HEK293 (cell line): ENCODE data around the gene C3orf20.
A peak's percentile ranks its signal among the peaks of the same experiment; 100 is the strongest.

Experiments used
- CTCF ChIA-PET: fragments of 350-600 bp; formaldehyde crosslinking; extraction: SDS; loops from one replicate; lab custom pipeline; 2021; ENCODE audit warnings: antibody characterized with exemption; lab: Yijun Ruan, JAX
- POLR2A ChIA-PET: fragments of 300-600 bp; formaldehyde crosslinking; extraction: SDS; loops from one replicate; lab custom pipeline; 2020; ENCODE audit warnings: antibody characterized with exemption, inconsistent platforms; lab: Yijun Ruan, JAX
- H3K27ac ChIP-seq: fragments of 200-500 bp; sonication (Bioruptor generic); 2 replicates; pipeline ENCODE4 v1.5.1; 2014; ENCODE audit warnings: low read depth, low read length, control low read depth, inconsistent platforms; ENCODE audit errors: extremely low read depth
- H3K36me3 ChIP-seq, 2 experiments: fragments of 200-500 bp in 1 of 2; sonication (Bioruptor generic) in 1 of 2; 1 replicate in 1 of 2; 2 replicates in 1 of 2; pipeline ENCODE4 v1.5.1; 2014 to 2017; ENCODE audit warnings: inconsistent platforms in 2 of 2, low read length in 2 of 2; ENCODE audit not compliant: control insufficient read depth in 2 of 2, insufficient read depth in 1 of 2
- H3K4me1 ChIP-seq: fragments of 200-500 bp; sonication (Bioruptor generic); 2 replicates; pipeline ENCODE4 v1.5.1; 2014; ENCODE audit warnings: mild to moderate bottlenecking, low read length, inconsistent platforms; ENCODE audit not compliant: control insufficient read depth, insufficient read depth
- H3K4me3 ChIP-seq: 2 replicates; pipeline ENCODE4 v1.5.1; 2011; ENCODE audit warnings: low read depth, mild to moderate bottlenecking, control low read depth, low read length, moderate library complexity
- H3K9me3 ChIP-seq: fragments of 200-500 bp; sonication (Bioruptor generic); 2 replicates; pipeline ENCODE4 v1.5.1; 2014; ENCODE audit warnings: low read depth, low read length, inconsistent platforms; ENCODE audit not compliant: control insufficient read depth, insufficient read depth
- EGR2 ChIP-seq: fragments of 450-650 bp; formaldehyde crosslinking; IDR thresholded peaks from 2 replicates; pipeline ENCODE4 v1.5.1; 2016; ENCODE audit warnings: low read depth, missing biosample characterization, missing genetic modification characterization
- OVOL3 ChIP-seq: fragments of 450-650 bp; formaldehyde crosslinking; IDR thresholded peaks from 2 replicates; pipeline ENCODE4 v1.5.1; 2016; ENCODE audit warnings: missing biosample characterization, missing genetic modification characterization
- TRIM28 ChIP-seq: IDR thresholded peaks from 2 replicates; pipeline ENCODE4 v1.6.1; 2011; ENCODE audit warnings: low read length, control low read depth, borderline replicate concordance
- YY2 ChIP-seq: fragments of 450-650 bp; formaldehyde crosslinking; IDR thresholded peaks from 2 replicates; pipeline ENCODE4 v1.5.1; 2016; ENCODE audit warnings: missing biosample characterization, missing genetic modification characterization
- ZIC2 ChIP-seq: fragments of 450-650 bp; formaldehyde crosslinking; IDR thresholded peaks from 2 replicates; pipeline ENCODE4 v1.5.1; 2016; ENCODE audit warnings: missing biosample characterization, missing genetic modification characterization
- ZNF121 ChIP-seq: fragments of 450-650 bp; formaldehyde crosslinking; IDR thresholded peaks from 2 replicates; pipeline ENCODE4 v1.5.1; 2016; ENCODE audit warnings: missing biosample characterization, missing genetic modification characterization
- ZNF175 ChIP-seq: fragments of 450-650 bp; formaldehyde crosslinking; IDR thresholded peaks from 2 replicates; pipeline ENCODE4 v1.5.1; 2016; ENCODE audit warnings: missing biosample characterization, missing genetic modification characterization
- ZNF670 ChIP-seq: fragments of 450-650 bp; formaldehyde crosslinking; IDR thresholded peaks from 2 replicates; pipeline ENCODE4 v1.5.1; 2016; ENCODE audit warnings: missing biosample characterization, missing genetic modification characterization, low read depth
- ZNF701 ChIP-seq: fragments of 450-650 bp; formaldehyde crosslinking; IDR thresholded peaks from 2 replicates; pipeline ENCODE4 v1.5.1; 2016; ENCODE audit warnings: missing biosample characterization, missing genetic modification characterization
- TF ChIP-seq, protein P1 (sequence below): fragments of 450-650 bp; formaldehyde crosslinking; IDR thresholded peaks from 2 replicates; pipeline ENCODE4; 2016; ENCODE audit warnings: missing biosample characterization, missing genetic modification characterization
- TF ChIP-seq, protein P2 (sequence below): fragments of 450-650 bp; formaldehyde crosslinking; IDR thresholded peaks from 2 replicates; pipeline ENCODE4 v1.5.1; 2017; ENCODE audit warnings: missing biosample characterization, mild to moderate bottlenecking, missing genetic modification characterization, moderate library complexity
- TF ChIP-seq, protein P3 (sequence below): fragments of 450-650 bp; formaldehyde crosslinking; IDR thresholded peaks from 2 replicates; pipeline ENCODE4 v1.5.1; 2017; ENCODE audit warnings: missing biosample characterization, missing genetic modification characterization
- TF ChIP-seq, protein P4 (sequence below): fragments of 450-650 bp; formaldehyde crosslinking; IDR thresholded peaks from 2 replicates; pipeline ENCODE4 v1.5.1; 2016; ENCODE audit warnings: missing biosample characterization, missing genetic modification characterization, low read depth

C3orf20 gene

DNA sequence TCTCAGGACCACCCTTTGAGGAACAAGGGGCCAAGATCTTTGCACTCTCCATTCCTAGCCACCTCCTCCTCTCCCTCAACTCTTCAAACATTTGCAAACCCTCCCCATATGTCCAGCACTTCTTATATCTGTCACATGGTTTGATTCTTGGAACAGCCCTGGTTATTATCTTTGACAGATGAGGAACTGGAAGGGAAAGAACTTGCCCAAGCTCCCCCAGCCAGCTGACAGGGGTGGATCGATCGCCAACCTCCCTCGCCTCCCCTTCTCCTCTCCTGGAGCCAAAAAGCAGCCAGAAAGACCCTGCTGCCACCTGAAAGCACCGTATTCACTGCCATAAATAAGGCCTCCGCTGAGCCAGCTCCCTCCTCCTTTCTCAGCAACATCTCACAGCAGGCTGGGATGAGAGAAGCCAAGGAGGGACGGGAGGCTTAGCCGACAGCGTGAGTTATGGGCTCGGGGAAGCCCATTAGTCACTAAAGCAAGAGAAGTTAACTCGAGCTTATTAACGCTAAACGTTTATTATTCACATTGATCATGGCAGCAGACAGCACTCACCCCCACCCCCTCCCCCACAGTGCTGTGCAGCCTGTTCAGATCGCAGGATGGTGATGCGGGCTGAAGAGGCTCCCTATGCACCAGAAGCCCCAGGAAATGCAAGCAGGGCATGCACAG is 121.6 kb downstream of the C3orf20 start (continued):
- TF ChIP-seq, protein P1, sequence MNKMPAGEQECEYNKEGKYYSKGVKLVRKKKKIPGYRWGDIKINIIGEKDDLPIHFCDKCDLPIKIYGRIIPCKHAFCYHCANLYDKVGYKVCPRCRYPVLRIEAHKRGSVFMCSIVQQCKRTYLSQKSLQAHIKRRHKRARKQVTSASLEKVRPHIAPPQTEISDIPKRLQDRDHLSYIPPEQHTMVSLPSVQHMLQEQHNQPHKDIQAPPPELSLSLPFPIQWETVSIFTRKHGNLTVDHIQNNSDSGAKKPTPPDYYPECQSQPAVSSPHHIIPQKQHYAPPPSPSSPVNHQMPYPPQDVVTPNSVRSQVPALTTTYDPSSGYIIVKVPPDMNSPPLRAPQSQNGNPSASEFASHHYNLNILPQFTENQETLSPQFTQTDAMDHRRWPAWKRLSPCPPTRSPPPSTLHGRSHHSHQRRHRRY (tag by site-specific recombination): no peak
- TF ChIP-seq, protein P2, sequence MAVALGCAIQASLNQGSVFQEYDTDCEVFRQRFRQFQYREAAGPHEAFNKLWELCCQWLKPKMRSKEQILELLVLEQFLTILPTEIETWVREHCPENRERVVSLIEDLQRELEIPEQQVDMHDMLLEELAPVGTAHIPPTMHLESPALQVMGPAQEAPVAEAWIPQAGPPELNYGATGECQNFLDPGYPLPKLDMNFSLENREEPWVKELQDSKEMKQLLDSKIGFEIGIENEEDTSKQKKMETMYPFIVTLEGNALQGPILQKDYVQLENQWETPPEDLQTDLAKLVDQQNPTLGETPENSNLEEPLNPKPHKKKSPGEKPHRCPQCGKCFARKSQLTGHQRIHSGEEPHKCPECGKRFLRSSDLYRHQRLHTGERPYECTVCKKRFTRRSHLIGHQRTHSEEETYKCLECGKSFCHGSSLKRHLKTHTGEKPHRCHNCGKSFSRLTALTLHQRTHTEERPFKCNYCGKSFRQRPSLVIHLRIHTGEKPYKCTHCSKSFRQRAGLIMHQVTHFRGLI (tag by site-specific recombination): no peak
- TF ChIP-seq ZIC2 (tag by site-specific recombination) (peak; percentile 37; the same call in 1 of the 2 replicates), ZNF175 (tag by site-specific recombination) (no peak)
- TF ChIP-seq, protein P3, sequence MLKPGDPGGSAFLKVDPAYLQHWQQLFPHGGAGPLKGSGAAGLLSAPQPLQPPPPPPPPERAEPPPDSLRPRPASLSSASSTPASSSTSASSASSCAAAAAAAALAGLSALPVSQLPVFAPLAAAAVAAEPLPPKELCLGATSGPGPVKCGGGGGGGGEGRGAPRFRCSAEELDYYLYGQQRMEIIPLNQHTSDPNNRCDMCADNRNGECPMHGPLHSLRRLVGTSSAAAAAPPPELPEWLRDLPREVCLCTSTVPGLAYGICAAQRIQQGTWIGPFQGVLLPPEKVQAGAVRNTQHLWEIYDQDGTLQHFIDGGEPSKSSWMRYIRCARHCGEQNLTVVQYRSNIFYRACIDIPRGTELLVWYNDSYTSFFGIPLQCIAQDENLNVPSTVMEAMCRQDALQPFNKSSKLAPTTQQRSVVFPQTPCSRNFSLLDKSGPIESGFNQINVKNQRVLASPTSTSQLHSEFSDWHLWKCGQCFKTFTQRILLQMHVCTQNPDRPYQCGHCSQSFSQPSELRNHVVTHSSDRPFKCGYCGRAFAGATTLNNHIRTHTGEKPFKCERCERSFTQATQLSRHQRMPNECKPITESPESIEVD (tag by site-specific recombination): no peak

DNA sequence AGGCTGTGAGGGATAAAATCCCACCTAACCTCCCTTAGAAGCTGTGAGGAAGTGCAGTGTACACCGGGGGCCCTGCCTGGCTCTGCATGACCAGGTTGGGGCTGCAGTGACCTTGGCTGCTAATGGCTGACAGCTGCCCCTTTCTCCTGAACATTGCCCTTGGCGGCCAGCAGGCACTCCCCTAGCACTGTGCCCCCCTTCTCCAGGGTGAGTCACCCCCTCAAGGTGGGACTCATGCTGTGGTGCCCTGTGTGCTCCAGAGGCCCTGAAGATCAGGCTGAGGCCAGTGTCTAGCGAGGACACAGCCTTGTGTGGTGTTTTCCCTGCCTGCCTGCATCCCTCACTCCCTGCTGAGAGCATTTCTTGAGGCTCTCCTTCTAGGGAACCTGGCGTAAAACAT is 122.8 kb downstream of the C3orf20 start:
- no peak for TF ChIP-seq YY2 (tag by site-specific recombination)
- TF ChIP-seq ZIC2 (tag by site-specific recombination): peak; percentile 82
- Histone ChIP-seq H3K4me3 (no peak overlapping the region), H3K27ac (no peak overlapping the region), H3K4me1 (no peaks in the 10 kb centered on the region), H3K36me3 (no peaks in the 10 kb centered on the region), H3K9me3 (no peaks in the 10 kb centered on the region)
- CTCF ChIA-PET: interaction anchor here (0.6 kb wide), 1 partner anchor 121 kb away, joined by 3 read pairs; no protein-coding TSS in a partner anchor
- POLR2A ChIA-PET: no interaction called here

DNA sequence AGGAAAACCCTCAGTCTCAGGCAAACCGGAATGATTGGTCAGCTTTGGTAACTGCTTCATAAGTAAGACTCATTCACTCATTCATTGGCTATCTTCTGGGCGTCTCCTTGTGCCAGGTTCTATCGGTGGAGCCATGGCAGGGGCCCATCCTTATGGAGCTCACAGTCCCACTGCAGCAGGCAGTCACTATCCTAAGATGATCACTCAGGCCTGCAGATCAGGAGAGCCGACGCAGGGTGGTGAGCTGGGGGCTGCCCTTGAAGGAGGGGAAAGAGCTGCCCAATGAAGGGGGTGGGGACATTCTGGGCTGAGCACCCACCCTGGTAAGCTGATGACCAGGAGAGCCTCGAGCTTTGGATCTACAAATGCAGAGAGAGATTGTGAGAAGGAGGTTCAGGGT is 123.3 kb downstream of the C3orf20 start:
- Histone ChIP-seq H3K36me3 (no peaks in the 10 kb centered on the region), H3K4me3 (no peak overlapping the region), H3K27ac (no peak overlapping the region), H3K4me1 (no peaks in the 10 kb centered on the region)
- CTCF ChIA-PET: interaction anchor here (0.6 to 0.7 kb wide), 2 partner anchors 121 to 193 kb away, joined by 3 read pairs; no protein-coding TSS in a partner anchor
- POLR2A ChIA-PET: no interaction called here
- TF ChIP-seq ZNF121 (tag by site-specific recombination): no peak
- TF ChIP-seq ZNF701: no peak
- TF ChIP-seq, all 188 proteins: peak for 0
- no peaks in the 10 kb centered on the region for H3K9me3 ChIP-seq

DNA sequence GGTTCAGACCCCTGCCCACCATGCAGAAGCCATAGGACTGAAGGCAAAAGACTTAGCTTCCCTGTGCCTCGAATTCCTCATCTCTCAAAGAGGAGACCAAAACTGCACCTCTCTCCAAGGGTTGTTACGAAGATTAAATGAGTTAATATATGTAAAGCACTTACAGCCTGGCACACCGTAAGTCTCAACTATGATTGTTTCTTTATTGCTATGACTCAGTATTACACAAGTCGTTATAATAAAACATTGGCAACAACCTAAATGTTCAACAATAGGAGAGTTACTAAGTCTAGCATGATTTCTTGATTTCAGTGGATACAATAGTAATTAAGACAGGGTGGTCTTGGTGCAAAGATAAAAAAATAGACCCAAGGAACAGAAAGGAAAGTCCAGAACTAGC is 124.2 kb downstream of the C3orf20 start:
- Histone ChIP-seq H3K36me3 (no peaks in the 10 kb centered on the region), H3K4me1 (no peaks in the 10 kb centered on the region), H3K4me3 (no peak overlapping the region), H3K27ac (no peak overlapping the region), H3K9me3 (no peaks in the 10 kb centered on the region)
- CTCF ChIA-PET: no interaction called here
- TF ChIP-seq OVOL3 (tag by site-specific recombination) (no peak), EGR2 (tag by site-specific recombination) (no peak), TRIM28 (no peak)
- POLR2A ChIA-PET: no interaction called here

DNA sequence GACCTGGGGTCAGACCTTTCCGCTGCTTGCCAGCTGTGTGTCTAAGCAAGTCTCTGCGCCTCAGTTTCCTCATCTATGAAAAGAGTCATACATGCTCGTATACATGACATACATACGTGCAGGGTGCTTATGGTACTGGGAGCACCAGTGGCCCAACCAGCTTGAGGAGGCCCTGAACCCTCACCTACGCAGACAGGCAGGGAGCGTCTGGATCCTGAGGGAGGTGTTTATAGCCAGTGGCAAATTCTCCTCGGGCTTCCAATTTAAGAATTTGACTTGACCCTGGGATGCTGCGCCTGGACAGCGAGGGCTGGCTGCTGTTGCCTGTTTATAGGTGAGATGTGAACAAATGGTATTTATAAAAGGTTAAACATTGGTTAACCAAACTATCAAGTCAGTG is 126.1 kb downstream of the C3orf20 start:
- ChIA-PET CTCF (no interaction called here), POLR2A (no interaction called here)
- no peaks in the 10 kb centered on the region for H3K36me3 ChIP-seq
- no peak overlapping the region for H3K4me3 ChIP-seq
- H3K9me3 ChIP-seq: no peaks in the 10 kb centered on the region
- H3K27ac ChIP-seq: no peak overlapping the region
- no peaks in the 10 kb centered on the region for H3K4me1 ChIP-seq
- TF ChIP-seq, protein P4, sequence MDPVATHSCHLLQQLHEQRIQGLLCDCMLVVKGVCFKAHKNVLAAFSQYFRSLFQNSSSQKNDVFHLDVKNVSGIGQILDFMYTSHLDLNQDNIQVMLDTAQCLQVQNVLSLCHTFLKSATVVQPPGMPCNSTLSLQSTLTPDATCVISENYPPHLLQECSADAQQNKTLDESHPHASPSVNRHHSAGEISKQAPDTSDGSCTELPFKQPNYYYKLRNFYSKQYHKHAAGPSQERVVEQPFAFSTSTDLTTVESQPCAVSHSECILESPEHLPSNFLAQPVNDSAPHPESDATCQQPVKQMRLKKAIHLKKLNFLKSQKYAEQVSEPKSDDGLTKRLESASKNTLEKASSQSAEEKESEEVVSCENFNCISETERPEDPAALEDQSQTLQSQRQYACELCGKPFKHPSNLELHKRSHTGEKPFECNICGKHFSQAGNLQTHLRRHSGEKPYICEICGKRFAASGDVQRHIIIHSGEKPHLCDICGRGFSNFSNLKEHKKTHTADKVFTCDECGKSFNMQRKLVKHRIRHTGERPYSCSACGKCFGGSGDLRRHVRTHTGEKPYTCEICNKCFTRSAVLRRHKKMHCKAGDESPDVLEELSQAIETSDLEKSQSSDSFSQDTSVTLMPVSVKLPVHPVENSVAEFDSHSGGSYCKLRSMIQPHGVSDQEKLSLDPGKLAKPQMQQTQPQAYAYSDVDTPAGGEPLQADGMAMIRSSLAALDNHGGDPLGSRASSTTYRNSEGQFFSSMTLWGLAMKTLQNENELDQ (tag by site-specific recombination): no peak
- TF ChIP-seq ZNF121 (tag by site-specific recombination) (no peak), ZNF670 (no peak)
